G401 (cell line): ENCODE data around the gene ATR. TPM values are rescaled to one million over a fixed set of nuclear protein-coding genes. Genes with fewer than 3 reads are reported as not detected.

Source experiments
- DNase-seq: peaks from one replicate; pipeline ENCODE4 v3.0.0-alpha.2; 2015; ENCODE audit warnings: low spot score
- in situ Hi-C: cut with HindIII; loops from 2 replicates; pipeline ENCODE4 v1.10.0; 2016; ENCODE audit warnings: low sequenced_read_pairs, mixed read lengths
- total RNA-seq: library from RNA; depleted of rRNA; stranded (reverse); fragments of >200 nt; shearing (Covaris generic); gene quantifications from 2 replicates; pipeline ENCODE4 v1.2.3, GENCODE V29; 2014

The ATR gene
- total RNA-seq, 1 experiment from 2014 or later = 26.1 TPM

DNA sequence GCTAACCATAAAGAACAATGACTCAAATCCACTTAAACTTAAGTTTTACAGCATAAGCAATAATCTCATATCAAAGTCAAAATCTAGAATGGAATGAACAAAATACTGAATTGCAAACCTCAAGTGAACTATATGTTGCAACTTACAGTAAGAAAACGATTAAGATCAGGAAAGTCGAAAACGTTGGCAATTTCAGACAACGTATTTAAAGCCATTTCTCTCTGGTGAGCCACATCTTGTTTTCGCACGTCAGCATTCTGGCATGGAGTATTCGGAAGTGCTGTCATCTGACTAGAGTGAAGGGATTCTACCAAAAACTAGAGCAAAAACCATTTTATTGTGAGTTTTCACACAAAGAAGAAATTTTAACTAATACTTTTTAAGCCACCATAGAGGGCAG, 28.5 kb downstream of the ATR start:
- in situ Hi-C loops = no loop called here
- DNase-seq = no peak

DNA sequence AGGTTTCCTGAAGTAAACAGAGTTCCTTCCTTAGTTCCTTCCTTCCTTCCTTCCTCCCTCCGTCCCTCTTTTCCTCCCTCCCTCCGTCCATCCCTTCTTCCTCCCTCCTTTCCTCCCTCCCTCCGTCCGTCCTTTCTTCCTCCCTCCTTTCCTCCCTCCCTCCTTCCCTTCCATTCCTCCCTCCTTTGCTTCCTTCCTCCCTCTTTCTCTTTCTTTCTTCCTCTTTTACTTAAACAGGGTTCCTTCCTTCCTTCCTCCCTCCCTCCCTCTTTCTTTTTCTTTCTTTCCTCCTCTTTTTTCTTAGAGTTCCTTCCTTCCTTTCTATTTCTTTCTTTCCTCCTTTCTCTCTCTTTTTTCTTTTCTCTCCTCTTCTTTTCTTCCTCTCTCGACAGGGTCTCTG, 35.2 kb downstream of the ATR start:
- no peak for DNase-seq
- in situ Hi-C loops = no loop called here

DNA sequence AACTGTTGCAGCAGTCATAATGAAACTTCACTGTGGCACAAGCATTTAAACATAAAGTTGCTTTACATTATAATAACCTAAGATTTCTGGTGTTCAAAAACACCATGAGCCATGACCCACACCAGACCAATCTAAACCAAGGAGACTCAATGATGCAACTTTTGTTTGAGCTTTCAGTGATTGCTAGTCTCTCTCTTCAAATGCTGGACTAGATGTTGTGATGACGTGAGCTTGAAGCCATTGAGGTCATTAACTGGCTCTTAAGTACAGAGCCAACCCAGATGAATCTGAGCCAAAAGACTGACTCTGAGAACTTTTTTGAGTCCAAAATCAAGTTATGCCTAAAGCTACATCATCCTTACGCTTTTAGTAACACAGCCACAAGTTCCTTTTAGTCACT, 36.5 kb downstream of the ATR start:
- DNase-seq = no peak
- in situ Hi-C loops = no loop called here

DNA sequence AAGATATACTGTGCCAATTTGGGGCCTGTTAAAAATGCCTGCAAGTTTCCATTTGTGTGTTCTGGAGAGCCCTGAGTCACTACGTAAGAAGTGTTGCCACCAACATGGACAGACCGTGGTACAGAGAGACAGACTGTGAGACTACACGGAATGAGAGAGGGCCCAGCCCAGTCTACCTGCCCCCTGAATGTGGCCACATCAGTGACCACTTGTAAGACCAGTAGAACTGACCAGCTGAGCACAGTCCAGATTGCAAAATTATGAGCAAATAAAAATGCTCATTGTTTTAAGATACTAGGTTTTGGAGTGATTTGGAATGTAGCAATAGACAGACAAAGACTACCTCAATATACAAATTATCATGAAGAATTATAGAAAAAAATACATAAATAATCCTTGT, 42.0 kb downstream of the ATR start:
- DNase-seq = no peak
- in situ Hi-C loops = no loop called here

DNA sequence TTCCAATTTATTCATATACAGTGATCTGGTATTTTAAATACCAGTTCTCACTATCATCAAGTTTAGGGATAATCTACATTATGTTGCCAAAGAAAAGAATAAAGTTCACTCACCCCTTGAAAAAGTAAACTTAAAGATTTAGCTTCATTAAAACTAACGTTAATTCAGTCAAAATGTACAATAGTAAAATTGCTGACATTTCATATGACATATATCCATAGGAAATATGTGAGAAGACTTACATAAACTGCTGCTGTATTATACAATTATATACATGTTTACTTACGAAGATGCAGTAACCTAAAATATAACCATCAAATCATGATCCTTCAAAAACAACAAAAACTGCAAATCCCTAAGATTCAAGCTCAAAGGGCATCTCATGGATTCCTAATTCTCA, 44.0 kb downstream of the ATR start:
- no peak for DNase-seq
- in situ Hi-C loops = no loop called here

DNA sequence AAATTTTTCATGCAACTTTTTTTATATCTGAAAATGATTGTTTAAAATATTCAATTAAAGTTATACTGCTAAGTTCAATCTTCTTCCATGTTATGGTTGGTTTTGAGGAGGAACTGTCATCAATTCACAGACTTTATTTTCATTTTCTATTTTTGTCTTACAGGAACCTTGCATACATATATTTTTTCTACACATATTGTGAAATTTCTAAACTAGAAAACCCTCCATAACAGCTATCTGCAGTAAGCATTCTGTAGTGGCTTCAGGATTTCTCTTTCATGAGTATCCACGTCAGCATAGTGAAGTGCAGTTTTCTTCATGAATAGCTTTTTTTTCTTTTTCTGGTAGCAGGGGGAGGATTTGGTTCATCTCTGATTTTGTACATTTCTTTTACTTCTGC, 48.2 kb downstream of the ATR start:
- no peak for DNase-seq
- in situ Hi-C loops = no loop called here

DNA sequence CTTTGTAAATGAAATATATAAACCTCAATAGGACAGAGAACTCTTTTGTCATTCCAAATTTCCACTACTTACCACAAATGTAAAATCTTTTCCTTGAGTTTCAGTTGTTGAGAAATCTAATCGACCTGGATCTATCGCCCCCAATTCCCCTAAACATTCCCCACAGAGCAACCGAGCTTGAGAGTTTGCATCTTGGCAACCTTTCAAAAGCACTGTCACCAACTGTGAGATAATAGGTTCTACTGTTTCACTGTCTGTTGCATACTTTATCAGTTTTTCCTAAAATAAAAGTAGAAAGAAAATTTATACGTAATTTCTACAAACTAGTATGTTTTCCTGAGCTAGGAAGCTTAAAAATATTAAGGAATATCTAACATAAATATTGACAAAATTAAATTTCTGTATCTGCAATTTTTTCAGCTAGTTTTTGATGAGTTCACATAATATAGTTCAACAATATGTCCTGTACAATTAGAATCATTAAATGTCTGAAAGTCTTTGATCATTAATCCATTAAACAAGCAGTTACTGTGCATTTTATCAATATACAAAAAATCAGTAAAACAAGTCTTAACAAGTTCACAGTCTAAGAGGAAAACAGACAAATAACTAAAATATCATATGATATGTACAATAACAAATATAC, 54.5 kb downstream of the ATR start:
- no peak for DNase-seq
- in situ Hi-C loops = no loop called here

DNA sequence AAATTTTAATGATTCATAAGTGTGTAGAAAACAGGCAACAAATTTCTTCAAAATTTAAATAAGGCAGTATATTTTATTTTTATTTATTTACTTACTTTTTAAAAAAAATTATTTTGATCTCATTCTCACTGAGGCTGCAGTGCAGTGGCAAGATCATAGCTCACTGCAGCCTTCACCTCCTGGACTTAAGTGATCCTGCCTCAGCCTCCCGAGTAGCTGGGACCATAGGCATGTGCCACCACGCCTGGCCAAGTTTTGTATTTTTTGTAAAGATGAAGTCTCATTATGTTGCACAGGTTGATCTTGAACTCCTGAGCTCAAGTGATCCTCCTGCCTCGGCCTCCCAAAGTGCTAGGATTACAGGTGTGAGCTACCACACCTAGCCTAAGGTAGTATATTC, 69.5 kb downstream of the ATR start:
- in situ Hi-C loops = no loop called here
- DNase-seq = no peak

DNA sequence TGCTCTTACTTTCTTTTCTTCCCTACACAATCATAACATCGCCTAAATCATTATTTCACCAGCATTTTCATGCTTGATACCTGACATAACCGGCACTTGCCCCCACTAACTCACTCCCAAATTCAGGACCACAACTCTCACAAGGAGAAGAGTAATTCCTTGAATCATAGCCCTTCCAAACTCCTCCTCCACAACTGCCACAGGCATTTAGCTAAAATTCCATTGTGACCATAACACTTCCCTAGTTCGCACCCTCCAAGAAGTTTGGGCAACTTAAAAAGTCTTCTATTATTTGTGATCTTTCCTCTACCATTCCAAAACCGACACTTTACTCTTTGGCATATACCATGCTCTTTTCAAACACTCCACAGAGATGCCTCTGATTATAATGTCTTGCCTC, 71.3 kb downstream of the ATR start:
- in situ Hi-C loops = no loop called here
- DNase-seq = no peak

DNA sequence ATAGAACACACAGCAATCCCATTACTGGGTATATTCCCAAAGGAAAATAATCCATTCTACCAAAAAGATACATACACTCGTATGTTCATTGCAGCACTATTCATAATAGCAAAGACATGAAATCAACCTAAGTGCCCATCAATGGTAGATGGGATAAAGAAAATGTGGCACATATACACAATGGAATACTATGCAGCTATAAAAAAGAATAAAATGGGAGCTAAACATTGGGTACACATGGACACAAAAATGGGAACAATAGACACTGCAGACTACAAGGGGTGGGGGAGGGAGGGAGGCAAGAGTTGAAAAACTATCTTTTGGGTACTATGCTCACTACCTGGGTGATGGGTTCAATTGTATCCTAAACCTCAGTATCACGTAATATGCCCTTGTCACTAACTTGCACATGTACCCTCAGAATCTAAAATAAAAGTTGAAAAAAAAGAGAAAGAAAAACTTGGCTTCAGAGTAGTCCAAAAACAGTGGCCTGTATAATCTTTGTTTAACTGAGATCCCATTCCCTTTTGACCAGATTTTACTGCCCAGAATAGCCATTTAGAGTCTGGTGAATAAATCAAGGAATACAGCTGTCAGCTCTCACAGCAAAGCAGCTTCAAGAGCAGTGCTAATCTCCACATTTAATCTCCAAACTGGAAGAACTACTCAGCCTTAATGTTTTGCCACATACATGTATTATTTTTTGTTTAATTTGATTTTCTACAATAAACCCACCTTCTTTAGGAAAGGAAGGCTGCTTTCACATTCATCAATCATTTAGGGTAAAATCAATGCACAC, 76.1 kb downstream of the ATR start:
- in situ Hi-C loops = no loop called here
- no peak for DNase-seq

DNA sequence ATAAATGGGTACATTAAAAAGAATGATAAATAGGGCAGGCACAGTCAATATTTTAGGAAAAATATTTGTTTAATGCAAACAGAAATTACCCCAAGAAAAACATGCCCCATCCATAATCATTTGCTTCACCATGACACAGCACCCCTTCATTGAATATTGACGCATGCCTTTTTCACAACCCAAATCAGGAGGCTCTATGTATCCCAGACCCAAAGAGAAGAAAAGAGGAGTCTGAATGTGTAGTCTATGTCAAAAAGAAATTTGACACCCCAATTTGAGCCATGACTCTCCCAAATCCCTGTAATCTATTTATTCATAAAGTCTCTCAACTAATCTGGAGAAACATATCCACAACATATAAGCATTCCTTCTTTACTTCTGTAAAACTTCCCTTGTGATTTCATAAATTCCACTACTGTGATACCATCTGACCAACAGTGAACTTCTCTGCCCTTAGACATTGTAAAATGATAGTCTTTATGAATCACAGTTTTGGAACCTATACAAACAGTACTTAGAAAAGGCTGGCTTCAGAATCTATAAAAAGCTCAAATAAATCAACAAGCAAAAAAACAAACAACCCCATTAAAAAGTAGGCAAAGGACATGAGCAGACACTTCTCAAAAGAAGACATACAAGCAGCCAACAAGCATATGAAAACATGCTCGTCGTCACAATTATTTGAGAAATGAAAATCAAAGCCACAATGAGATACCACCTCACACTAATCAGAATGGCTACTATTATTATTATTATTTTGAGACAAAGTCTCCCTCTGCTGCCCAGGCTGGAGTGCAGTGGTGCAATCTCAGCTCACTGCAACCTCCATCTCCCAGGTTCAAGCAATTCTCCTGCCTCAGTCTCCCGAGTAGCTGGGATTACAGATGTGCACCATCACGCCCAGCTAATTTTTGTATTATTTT, 77.3 kb downstream of the ATR start:
- in situ Hi-C loops = no loop called here
- DNase-seq = no peak

DNA sequence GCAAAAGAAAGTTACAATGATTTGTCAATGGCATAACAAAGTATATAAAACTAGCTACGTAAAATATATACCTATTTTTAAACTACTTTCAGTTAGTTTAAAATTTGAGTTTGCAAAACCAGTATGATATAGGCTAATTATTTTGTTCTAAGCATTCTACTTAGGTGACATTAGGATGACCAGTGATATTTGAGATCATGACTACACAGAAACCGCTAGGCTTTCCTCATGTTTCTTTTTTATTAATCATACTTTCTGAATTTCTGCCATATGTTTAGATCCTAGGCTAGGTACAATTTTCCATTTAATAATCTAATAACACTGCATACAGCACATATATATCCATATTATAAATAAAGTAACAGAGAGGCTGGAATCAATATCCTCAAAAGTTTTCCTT, 78.3 kb downstream of the ATR start:
- in situ Hi-C loops = no loop called here
- DNase-seq = no peak

DNA sequence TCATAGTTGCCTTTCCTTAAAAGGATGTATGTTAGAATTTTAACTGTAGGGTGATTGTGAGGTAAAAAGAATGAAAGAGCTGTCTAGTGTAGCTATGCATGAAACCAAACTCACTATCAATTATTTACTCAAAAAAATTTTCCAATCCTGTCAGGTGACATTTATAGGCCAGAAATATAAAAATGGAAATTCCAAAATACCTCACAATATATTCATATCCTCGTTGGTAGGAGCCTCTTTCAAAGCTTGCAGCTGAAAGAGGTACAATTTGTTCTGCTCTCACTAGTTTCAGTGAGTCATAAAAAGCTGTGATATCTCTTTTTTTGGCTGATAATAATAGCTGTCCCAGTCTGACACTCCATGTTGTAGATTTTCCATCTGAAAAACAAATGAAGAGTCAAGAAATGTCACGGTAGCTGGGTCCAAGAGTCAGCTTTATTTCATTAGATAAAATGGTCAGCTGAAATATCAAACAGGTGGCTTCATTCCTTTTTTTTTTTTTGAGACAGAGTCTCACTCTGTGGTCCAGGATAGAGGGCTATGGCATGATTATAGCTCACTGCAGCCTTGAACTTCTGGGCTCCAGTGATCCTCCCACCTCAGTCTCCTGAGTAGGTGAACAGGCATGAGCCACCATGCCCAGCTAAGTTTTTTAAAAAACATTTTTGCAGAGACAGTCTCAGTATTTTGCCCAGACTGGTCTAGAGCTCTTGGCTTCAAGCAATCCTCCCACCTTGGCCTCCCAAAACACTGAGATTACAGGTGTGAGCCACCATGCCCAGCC, 79.9 kb downstream of the ATR start:
- in situ Hi-C loops = no loop called here
- no peak for DNase-seq

DNA sequence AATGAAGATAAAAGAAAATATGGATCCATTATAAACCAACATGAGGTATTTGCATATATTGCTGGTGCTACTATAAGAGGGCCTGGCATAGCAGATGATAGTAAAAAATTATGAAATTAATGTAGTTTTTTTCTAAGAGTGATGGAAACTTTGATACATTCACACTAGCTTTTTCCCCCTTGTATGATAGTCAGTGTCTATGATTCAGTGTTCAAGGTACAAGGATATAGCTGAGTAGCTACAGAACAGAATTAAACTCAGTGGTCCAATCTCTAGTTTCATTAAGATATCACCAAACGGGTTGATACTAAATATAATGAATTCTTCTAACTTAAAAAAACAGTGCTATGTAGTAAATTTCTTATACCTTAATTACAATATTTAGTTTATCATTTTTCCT, 80.8 kb downstream of the ATR start:
- DNase-seq = no peak
- in situ Hi-C loops = no loop called here

DNA sequence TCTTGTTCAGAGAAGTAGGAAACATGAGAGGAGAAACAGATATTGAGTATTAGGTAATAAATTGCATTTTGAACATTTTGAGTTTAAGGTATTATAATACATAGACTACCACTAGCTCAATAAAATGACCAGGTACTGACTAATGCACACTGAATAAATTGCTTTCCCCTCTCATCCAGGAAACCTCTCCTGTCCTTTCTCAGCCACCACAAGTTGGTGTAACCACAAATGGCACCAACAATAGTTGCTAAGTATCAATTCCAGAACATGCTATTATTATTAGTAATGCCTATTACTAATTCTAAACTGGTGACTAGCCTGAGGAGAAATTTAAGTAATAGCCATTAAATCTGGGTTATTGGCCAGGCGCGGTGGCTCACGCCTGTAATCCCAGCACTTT, 83.4 kb downstream of the ATR start:
- DNase-seq = no peak
- in situ Hi-C loops = no loop called here

DNA sequence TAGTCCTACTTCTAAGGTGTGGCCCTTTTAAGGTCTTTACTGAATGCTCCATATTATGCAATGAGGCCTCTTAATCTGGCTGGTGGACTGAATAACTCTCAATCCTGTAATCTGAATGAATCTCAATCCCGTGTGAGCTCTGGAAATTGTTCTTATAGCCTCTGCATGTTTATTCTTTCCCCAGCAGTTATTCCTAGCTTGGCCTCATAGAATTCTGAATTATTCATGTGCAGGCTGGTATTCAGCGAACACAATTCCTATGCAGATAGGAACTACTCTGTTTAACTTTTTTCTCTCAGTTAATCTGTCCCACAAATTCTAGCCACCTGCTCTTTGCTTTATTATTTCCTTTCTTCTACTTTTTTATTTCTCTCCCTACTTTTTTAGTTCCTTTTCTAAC, 86.3 kb downstream of the ATR start:
- in situ Hi-C loops = no loop called here

DNA sequence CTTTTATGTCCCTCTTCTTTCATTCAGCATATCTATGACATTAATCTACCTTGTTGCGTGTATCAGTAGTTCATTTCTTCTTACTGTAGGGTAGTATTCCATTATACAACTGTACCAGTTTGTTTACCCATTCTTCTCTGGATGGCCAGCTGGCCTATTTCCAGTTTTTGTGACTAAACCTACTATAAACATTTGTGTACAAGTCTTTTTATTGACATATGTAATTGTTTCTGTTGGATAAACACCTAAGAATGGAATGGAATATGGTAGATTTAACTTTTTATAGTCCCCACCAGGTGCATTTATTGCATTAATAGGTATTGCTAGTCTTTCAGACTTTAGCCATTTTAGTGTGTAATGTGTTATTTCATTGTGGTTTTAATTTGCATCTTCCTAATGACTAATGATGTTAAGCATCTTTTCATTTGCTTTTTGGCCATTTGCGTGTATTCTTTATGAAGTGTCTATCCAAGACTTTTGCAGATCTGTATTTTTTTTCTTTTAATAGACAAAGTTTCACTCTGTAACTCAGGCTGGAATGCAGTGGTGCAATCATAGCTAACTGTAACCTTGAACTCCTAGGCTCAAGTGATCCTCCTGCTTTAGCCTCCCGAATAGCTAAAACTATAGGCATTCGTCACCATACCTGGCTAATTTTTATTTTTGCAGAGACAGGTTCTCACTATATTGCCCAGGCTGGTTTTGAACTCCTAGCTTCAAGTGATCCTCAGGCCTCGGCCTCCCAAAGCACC, 88.8 kb downstream of the ATR start:
- DNase-seq = no peak
- in situ Hi-C loops = no loop called here

More for the DNA sequence above, 86.3 kb downstream of the ATR start:
- DNase-seq = no peak

DNA sequence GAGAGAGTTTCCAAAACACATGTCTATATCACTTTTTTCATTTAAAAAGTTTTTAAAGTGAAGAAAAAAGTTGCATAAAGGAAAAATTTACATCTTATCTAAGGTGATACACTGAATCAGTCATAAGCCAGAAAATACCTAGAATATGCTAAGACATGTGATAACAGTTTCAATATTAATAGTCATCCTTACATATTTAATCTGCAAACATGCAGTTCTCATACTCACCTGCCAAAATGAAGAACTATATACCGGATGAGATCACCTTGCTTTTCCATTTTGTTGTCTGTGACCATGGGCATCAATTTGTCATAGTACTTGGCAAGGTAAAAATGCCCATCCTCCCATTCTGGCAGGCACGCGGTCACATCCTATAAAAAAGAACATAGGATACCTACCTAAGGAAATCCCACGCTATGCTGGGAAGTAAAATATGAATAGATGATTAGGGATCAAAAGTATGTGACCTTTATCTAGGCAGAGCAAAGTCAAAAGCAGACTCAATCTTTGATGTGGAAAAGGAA, 93.6 kb downstream of the ATR start:
- DNase-seq = no peak
- in situ Hi-C loops = no loop called here
